T-helper 2 cell treated with Interferon-gamma antibody and Interleukin-4, amounts not matched to agents 5 μg/mL and 100 μg/mL, for 36 hours (primary cell): ENCODE measurements around the gene COL4A2.

Source experiments
- DNase-seq: peaks from one replicate; pipeline ENCODE4 v3.0.0; 2021; ENCODE audit warnings: low spot score
- H3K27ac Mint-ChIP-seq: one replicate; pipeline ENCODE4 v1.8.0; 2021; ENCODE audit warnings: mild to moderate bottlenecking, mixed read lengths
- H3K27me3 Mint-ChIP-seq: one replicate; pipeline ENCODE4 v1.8.0; 2021; ENCODE audit warnings: low read depth, mixed read lengths
- H3K36me3 Mint-ChIP-seq: one replicate; pipeline ENCODE4 v1.8.0; 2021; ENCODE audit warnings: low read depth, mixed read lengths
- H3K4me1 Mint-ChIP-seq: one replicate; pipeline ENCODE4 v1.8.0; 2021; ENCODE audit warnings: low read depth, mixed read lengths
- H3K4me3 Mint-ChIP-seq: one replicate; pipeline ENCODE4 v1.8.0; 2022; ENCODE audit warnings: mild to moderate bottlenecking, moderate library complexity, mixed read lengths
- H3K9me3 Mint-ChIP-seq: one replicate; pipeline ENCODE4 v1.8.0; 2021; ENCODE audit warnings: mixed read lengths

COL4A2 gene

DNA sequence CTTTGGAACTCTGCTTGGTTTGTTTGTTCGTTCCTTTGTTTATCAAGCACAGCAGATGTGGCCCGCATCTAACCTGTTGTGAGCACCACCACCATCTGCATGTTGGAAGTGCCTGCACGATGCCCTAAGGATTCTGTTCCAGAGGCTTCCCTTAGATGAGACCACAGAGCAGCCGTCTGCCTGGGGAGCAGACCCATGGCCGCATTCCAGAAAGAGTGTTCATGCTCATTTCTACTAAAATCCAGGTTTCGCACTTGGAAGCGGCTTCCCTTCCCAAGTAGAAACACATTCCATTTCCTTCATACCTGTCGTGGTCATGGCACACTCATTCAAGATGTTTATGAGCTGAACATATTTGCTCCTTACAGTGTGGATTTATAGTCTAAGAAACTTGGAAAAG lies 27.2 kb downstream of the COL4A2 start:
- no peaks in the 10 kb centered on the region for H3K9me3 Mint-ChIP-seq
- H3K36me3 Mint-ChIP-seq: no peaks in the 10 kb centered on the region
- DNase-seq: no peak
- peaks cover 5% of the 10 kb centered on the region for H3K4me1 Mint-ChIP-seq
- H3K27me3 Mint-ChIP-seq: peaks cover 6% of the 10 kb centered on the region
- H3K4me3 Mint-ChIP-seq: no peak overlapping the region
- H3K27ac Mint-ChIP-seq: no peak overlapping the region

DNA sequence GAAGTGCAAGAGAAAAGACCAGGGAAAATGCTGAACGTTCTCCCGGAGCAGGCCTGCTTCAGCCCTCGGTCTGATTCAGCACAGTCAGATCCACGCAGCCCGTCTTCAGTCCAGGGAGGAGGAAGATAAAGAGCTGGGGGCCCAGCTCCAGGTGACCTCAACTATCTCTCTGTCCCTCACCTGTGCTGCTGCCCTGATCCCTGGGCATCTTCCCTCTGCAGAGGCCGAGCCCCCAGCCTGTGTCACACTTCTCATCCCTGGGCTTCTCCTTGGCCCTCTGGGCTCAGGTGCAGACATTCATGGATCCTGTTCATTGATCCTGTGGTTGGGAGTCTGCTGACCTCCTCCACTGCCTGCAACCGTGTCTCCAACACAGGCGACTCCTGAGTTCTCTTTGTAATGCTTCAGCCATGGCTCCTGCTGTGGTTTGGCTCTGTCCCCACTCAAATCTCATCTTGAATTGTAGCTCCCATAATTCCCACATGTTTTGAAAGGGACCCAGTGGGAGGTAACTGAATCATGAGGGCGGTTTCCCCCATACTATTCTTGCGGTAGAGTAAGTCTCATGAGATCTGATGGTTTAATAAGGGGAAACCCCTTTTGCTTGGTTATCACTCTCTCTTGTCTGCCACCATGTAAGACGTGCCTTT lies 27.9 kb downstream of the COL4A2 start:
- no peaks in the 10 kb centered on the region for H3K9me3 Mint-ChIP-seq
- no peaks in the 10 kb centered on the region for H3K36me3 Mint-ChIP-seq
- no peak overlapping the region for H3K27ac Mint-ChIP-seq
- H3K4me3 Mint-ChIP-seq: no peak overlapping the region
- peaks cover 6% of the 10 kb centered on the region for H3K27me3 Mint-ChIP-seq
- peaks cover 5% of the 10 kb centered on the region for H3K4me1 Mint-ChIP-seq
- no peak for DNase-seq

DNA sequence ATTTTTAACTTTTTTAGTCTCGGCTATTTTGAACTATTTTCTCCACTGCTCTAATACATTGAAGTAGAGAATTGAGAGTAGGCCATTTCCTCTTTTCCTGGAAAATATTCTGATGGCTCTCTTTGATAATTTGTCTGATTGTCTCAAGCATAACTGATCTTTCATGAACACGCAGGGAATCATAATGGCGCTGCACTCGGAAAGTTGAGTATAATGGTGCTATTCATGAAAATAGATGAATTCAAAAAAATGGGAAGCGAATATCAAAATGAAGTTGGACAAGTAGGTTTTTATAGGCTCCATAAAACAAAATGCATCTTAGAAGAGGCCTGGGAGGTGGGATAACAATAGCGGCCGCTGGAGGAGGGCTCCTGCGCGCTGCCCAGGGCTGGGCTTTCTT lies 29.0 kb downstream of the COL4A2 start:
- H3K4me1 Mint-ChIP-seq: peaks cover 15% of the 10 kb centered on the region
- DNase-seq: no peak
- H3K27me3 Mint-ChIP-seq: peaks cover 16% of the 10 kb centered on the region
- H3K4me3 Mint-ChIP-seq: no peak overlapping the region
- H3K36me3 Mint-ChIP-seq: no peaks in the 10 kb centered on the region
- H3K9me3 Mint-ChIP-seq: no peaks in the 10 kb centered on the region
- H3K27ac Mint-ChIP-seq: no peak overlapping the region

DNA sequence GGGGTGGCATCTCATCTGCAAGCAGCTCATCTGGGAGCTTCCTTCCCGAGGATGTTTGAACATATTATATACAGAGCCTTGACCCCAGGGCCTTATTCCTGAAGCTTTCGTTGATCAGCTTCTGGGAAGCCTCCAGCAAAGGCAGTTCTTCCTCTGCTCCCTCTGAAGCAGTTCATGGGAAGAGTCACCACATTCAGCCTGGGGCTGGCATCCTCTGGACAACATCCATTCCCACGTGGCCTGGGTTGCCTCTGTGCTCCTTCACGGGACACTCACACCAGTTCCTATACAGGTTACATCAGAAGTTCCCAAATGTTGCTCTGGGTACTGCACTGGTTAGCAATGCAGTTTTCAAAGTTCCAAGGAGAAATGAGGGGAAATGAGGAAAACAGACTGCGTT lies 29.6 kb downstream of the COL4A2 start:
- Mint-ChIP-seq H3K27ac (no peak overlapping the region), H3K27me3 (peaks cover 19% of the 10 kb centered on the region), H3K9me3 (no peaks in the 10 kb centered on the region), H3K4me3 (no peak overlapping the region), H3K36me3 (no peaks in the 10 kb centered on the region), H3K4me1 (peaks cover 20% of the 10 kb centered on the region)
- no peak for DNase-seq

DNA sequence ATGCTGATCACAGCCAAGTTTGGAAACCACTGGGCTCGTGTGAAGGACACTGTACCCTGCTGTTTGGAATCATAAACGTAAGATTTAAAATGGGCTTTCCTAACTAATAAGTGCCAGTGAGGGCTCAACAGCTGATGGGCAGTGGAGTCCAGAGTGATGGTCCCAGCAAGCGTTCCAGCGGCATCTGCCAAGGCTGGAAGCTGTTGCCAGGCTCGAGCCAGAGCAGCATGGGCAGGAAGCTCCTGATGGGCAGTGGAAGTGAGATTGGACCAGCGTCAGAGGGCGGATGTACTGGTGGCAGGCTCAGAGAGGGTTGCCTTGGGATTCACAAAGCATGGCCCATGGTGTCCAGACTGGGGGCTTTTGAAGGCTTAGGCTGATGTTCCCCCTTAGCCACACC lies 30.2 kb downstream of the COL4A2 start:
- Mint-ChIP-seq H3K4me3 (no peak overlapping the region), H3K4me1 (peaks cover 20% of the 10 kb centered on the region), H3K27ac (no peak overlapping the region), H3K36me3 (no peaks in the 10 kb centered on the region), H3K9me3 (no peaks in the 10 kb centered on the region), H3K27me3 (peaks cover 19% of the 10 kb centered on the region)
- DNase-seq: no peak

DNA sequence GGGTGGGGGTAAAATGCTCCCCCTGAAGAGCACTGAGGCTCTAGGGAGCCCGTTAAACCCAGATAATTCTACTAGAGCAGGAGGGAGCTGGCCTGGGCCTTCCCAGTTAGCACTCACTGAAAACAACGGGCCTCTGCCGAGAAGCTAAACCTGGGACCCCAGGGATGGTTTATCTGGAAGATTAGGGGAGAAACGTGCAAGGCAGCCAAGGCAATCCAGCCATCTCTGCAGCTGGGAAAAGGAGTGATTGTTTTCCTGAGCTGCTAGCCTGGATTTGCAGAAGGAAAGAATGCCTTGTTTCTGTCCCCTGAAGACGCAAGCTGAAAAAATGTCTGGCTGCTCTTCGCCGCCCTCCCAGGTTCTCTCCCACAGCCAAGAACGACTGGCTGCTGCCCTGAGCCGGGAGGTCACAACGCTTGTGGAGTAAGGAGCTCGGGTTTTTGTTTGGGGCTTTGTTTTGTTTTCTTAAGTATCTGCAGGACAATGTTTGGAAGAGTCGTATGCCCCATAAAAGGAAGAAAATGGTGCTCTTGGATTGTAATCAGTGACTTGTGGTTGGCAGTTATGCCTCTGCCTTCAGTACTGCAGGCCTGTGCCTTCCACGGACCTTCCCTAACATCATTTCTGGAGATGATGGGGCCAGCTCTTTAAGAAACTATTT lies 31.5 kb downstream of the COL4A2 start:
- Mint-ChIP-seq H3K27ac (no peak overlapping the region), H3K36me3 (no peaks in the 10 kb centered on the region), H3K4me1 (peaks cover 20% of the 10 kb centered on the region), H3K27me3 (peaks cover 22% of the 10 kb centered on the region), H3K9me3 (no peaks in the 10 kb centered on the region), H3K4me3 (no peak overlapping the region)
- no peak for DNase-seq

DNA sequence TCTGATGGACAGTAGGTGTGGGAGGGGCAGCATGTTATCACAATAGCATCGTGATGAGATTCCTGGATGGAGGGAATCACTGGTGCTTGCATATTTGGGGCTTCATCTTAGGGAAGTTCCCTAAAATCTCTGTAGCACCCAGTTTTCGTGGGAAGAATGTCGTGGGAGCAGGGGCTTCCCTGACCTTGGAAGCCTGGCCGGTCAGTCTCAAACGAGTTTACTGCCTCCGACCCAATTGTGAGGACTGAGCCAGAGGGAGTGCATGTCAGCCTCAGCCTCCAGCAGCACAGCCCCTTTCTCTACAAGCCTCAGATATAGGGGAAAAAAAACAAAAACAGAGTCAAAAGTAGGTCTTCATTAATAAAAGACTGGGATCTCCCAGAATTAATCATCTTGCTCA lies 32.2 kb downstream of the COL4A2 start:
- H3K4me3 Mint-ChIP-seq: no peak overlapping the region
- DNase-seq: no peak
- no peaks in the 10 kb centered on the region for H3K9me3 Mint-ChIP-seq
- peaks cover 22% of the 10 kb centered on the region for H3K27me3 Mint-ChIP-seq
- no peak overlapping the region for H3K27ac Mint-ChIP-seq
- no peaks in the 10 kb centered on the region for H3K36me3 Mint-ChIP-seq
- peaks cover 20% of the 10 kb centered on the region for H3K4me1 Mint-ChIP-seq

DNA sequence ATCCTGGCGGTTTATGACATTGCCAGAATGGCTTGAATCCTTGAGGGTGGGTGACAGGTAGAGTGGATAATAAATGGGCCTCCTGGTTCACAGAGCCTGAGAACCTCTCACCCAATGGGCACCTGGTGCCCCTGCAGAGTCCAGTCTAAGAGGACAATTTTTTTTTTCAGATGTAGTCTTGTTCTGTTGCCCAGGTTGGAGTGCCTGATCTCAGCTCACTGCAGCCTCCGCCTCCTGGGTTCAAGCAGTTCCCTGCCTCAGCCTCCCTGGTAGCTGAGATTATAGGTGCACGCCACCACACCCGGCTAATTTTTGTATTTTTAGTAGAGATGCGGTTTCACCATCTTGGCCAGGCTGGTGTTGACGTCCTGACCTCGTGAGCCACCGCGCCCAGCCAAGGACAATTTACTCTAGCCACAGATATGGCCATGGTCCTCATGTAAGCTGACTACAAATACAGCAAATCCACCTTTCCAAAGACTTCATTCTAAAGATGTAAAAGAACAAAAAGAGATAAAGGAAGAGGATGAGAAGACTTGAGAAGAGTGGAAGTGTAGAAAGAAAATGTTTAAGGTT lies 33.0 kb downstream of the COL4A2 start:
- Mint-ChIP-seq H3K27me3 (peaks cover 25% of the 10 kb centered on the region), H3K36me3 (no peaks in the 10 kb centered on the region), H3K4me1 (peaks cover 20% of the 10 kb centered on the region), H3K9me3 (no peaks in the 10 kb centered on the region), H3K27ac (peak overlapping the region; percentile 38), H3K4me3 (peak overlapping the region; percentile 71)
- DNase-seq: no peak

DNA sequence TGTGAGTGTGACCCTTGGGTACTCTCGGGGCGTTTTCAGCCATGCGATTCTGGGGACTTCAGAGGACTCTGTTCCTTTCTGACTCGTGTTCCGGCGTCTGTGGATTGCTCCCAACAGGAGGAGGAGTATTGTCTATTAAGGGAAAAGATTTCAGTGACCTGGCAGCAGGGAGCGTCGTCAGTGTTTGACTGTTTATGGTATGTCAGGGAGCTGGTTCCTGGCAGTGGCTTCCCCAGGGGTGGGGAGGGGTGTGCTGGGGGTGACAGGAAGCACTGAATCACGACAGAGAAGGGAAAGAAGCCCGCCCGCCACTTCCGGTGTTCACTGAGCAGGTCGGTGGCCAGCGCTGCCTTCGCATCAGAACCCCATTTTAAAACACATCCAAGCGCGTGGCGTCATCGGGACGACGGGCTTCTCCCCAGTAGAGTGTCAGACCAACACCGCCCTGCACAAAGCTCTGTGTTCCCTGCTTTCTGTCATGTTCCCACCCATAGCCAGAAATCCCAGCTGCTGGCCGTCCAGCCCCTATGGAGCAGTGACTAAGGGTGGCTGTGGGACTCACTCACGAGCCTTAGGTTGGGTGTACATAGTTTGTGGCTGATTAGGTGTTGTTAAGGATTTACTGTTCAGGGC lies 33.8 kb downstream of the COL4A2 start:
- Mint-ChIP-seq H3K4me3 (peak overlapping the region; percentile 71), H3K9me3 (no peaks in the 10 kb centered on the region), H3K27ac (no peak overlapping the region), H3K4me1 (peaks cover 20% of the 10 kb centered on the region), H3K27me3 (peaks cover 25% of the 10 kb centered on the region), H3K36me3 (no peaks in the 10 kb centered on the region)
- DNase-seq: peak; percentile 58

DNA sequence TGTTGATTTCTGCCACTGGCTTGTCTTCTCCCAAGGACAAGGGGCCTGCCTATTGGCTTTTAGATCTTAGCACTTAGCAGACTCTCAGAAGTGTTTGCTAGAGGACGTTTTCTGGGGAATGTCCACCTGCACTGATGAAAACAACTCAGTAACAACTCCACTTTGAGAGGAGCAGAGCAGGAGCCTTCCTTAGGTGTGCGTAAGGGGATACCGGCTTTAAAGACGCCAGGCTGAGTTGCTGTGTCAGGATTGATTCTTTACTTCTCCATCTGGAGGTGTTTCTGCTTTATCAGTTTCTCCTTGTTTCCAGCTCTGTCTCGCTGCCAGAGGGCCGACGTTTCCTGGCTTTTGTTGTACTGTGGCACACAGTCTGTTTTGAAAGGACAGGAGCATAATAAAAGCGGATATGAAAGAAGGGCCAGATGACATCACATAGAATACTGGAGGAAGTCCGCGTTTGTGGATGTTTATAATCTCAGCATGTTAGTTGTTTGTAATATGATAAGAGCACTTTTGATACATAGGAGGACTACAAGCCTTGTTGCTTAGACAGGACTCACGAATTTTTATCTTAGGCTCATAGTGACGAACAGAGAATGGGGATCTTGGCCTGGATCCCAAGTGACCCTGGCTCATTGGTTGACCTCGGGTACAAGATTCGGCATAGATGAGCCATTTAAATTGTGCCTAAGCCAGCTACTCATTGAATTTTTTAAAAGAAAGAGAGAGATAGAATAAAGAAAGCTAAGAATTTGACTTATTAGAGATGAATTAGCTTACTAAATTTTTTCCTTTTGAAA lies 34.6 kb downstream of the COL4A2 start:
- DNase-seq: no peak
- Mint-ChIP-seq H3K4me3 (peak overlapping the region; percentile 71), H3K4me1 (peaks cover 20% of the 10 kb centered on the region), H3K36me3 (no peaks in the 10 kb centered on the region), H3K27ac (no peak overlapping the region), H3K27me3 (peaks cover 25% of the 10 kb centered on the region), H3K9me3 (no peaks in the 10 kb centered on the region)

DNA sequence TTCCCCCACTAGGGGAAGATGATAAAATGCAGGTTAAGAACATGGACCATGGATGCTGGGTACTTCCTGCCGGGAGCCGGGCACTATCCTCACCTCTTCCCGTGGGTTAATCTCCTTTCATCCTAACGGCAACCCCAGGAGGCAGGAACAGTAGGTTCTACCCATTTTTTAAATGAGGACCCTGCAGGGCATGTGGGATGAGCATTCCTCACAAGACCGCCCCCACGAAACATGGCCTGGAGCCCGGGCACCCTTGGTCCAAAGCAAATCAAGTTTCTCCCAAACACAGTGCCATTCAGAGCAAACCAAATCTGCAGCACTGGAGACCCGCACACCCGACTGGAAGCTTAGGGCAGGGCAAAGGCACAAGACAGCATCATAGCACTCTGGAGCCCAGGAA lies 35.4 kb downstream of the COL4A2 start:
- H3K27ac Mint-ChIP-seq: no peak overlapping the region
- no peak overlapping the region for H3K4me3 Mint-ChIP-seq
- no peak for DNase-seq
- no peaks in the 10 kb centered on the region for H3K9me3 Mint-ChIP-seq
- H3K4me1 Mint-ChIP-seq: peaks cover 20% of the 10 kb centered on the region
- peaks cover 25% of the 10 kb centered on the region for H3K27me3 Mint-ChIP-seq
- H3K36me3 Mint-ChIP-seq: no peaks in the 10 kb centered on the region

DNA sequence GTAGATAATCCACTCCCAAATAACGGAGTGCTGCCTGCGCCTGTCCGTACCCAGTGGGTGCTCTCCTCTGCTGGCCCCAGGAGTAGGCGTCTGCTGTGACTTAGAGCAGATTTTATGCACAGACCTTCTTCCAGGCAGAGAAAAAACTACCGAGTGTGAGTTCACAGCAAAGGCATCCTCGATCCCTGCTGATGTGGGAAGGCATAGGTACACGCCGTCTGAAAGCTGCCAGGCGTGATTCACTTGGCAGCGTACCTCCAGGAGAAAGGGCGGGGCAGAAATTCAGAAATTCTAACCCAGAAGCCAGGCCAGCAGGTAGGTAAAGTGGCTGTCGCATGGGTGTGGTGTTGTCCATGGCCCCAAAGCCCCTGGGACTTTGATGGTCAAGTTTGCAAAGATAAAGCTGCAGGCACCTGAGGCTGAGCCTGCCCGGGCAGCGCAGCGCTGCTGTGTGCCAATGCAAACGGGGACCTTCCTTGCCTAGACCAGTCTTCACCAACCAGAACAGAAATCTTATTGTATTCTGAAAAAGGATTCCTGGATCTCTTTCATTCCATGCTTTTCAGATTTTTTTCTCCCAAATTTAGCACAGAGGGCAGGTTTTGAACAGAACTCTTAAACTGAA lies 36.3 kb downstream of the COL4A2 start:
- Mint-ChIP-seq H3K4me1 (peaks cover 20% of the 10 kb centered on the region), H3K9me3 (no peaks in the 10 kb centered on the region), H3K27ac (no peak overlapping the region), H3K4me3 (no peak overlapping the region), H3K27me3 (peaks cover 25% of the 10 kb centered on the region), H3K36me3 (no peaks in the 10 kb centered on the region)
- DNase-seq: no peak

DNA sequence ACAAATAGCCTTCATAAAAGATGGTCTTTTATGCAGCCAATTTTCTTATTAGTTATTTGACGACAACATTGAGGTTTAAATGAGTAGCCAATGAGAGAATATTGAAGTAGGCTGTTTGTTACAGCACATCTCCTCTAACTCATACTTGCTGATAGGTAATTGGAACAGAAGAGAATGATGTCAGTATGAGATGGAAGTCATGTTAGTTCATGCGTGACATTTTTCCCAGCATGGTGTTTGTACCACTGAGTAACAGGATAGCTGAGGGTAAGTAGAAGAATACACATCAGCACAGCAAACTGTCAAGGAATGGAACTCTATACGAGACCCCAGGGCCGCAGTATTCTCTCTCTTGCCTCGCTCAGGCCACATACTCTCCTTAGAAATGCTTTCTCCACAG lies 37.2 kb downstream of the COL4A2 start:
- Mint-ChIP-seq H3K4me1 (peaks cover 16% of the 10 kb centered on the region), H3K4me3 (no peak overlapping the region), H3K36me3 (no peaks in the 10 kb centered on the region), H3K9me3 (no peaks in the 10 kb centered on the region), H3K27me3 (peaks cover 25% of the 10 kb centered on the region), H3K27ac (no peak overlapping the region)
- DNase-seq: no peak
